Epithelial cell of prostate (primary cell): ENCODE results near the gene TRMT10C.
"Not testable (repeated sequence)": the region's sequence is repeated elsewhere in the genome, so short reads cannot be mapped to it uniquely, and the experiment has no call there.

Experiments used
- DNase-seq: peaks from one replicate; pipeline ENCODE4 v3.0.0-alpha.2; 2011; ENCODE audit warnings: low read depth, low spot score
- H3K27ac ChIP-seq: fragments of 450-650 bp; 2 replicates; pipeline ENCODE4 v1.5.1; 2017; ENCODE audit warnings: mild to moderate bottlenecking

The TRMT10C gene

DNA sequence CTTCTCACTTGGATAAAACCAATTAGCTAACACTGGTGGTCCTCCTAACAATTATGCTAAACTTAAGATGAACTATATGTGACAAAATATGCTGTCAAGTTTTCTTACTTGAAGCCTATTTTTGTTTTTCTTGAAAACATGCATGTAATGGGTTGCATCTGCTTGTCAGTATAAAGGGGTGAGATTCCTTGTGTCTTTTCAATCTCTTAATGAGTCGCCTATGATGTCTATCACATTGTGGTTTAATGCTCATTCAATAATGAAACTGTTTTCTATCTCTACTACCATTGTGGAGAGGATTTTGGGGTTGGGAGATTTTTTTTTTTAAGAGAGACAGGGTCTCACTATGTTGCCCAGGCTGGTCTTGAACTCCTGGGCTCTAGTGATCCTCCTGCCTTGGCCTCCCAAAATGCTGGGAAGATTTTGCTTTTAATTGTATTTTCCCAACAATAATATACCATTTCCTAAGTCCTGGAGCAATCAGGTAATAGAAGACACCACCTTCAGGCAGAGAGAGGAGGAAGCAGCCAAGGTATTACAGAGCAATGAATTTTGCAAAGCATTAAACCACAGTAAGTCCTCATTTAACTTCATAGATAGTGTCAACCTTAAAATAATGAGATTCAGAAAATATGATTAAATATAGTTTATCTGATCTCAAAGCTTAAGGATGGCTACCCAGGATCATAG is 17.4 kb upstream of the TRMT10C start:
- H3K27ac ChIP-seq, result no peak overlapping the region
- DNase-seq, result no peak

DNA sequence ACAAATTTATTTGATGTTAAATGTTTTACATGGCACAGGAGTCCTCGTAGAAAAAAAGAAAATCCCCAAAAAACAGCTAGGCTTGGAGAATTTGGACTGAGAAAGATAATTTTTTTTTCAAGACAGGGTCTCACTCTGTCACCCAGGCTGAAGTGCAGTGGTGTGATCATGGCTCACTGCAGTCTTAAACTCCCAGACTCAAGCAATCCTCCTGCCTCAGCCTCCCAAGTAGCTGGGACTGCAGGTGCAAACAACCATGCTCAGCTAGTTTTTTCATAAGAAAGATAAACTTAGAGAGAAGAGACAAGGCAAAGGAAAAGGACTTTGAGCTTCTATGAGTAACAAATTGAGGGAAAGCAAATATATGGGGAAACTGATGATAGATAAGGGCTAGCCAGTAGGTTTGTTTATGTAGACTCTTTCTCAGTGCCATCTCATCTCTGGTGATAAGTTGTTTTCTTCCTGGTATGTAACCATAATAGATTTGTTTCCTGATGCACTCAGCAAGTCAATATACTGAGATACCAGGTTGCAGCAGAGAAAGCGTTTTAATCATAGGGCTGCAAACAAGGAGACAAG is 13.1 kb upstream of the TRMT10C start:
- no peak overlapping the region for H3K27ac ChIP-seq
- no peak for DNase-seq

DNA sequence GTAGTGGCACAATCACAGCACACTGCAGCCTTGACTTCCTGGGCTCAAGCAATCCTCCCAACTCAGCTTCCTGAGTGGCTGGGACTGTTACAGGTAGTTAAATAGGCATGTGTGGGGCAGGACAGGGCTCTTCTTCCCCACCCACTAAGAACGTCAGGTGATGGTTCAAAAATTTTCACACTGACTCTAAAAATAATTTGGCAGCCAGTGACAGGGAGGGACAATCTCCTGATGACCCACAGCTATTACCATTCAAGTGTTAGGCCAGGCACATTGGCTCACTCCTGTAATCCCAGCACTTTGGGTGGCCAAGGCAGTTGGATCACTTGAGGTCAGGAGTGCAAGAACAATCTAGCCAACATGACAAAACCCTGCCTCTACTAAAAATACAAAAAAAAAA is 12.2 kb upstream of the TRMT10C start:
- no peak for DNase-seq
- no peak overlapping the region for H3K27ac ChIP-seq

DNA sequence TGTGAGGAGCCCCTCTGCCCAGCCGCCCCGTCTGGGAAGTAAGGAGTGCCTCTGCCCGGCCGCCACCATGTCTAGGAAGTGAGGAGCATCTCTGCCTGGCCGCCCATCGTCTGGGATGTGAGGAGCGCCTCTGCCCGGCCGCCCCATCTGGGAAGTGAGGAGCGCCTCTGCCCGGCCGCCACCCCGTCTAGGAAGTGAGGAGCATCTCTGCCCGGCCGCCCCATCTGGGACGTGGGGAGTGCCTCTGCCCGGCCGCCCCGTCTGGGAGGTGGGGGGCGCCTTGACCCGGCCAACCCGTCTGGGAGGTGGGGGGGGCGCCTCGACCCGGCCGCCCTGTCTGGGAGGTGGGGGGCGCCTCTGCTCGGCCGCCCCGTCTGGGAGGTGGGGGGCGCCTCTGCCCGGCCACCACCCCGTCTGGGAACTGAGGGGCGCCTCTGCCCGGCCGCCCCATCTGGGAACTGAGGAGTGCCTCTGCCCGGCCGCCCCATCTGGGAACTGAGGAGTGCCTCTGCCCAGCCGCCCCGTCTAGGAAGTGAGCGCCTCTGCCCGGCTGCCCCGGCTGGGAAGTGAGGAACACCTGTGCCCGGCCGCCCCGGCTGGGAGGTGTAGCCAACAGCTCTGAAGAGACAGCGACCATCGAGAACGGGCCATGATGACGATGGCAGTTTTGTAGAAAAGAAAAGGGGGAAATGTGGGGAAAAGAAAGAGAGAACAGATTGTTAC is 10.1 kb upstream of the TRMT10C start:
- not testable (repeated sequence) for H3K27ac ChIP-seq, DNase-seq

DNA sequence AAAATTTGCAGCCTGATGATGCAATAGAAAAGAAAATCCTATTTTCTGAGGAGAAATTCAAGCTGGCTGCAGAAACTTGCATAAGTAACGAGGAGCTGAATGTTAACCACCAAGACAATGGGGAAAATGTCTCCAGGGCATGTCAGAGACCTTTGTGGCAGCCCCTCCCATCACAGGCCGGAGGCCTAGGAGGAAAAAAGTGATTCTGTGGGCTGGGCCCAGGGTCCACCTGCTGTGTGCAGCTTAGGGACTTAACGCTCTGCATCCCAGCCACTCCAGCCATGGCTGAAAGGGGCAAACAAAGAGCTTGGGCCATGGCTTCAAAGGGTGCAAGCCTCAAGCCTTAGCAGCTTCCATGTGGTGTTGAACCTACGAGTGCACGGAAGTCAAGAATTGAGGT is 8.3 kb upstream of the TRMT10C start:
- not testable (repeated sequence) for DNase-seq, H3K27ac ChIP-seq

DNA sequence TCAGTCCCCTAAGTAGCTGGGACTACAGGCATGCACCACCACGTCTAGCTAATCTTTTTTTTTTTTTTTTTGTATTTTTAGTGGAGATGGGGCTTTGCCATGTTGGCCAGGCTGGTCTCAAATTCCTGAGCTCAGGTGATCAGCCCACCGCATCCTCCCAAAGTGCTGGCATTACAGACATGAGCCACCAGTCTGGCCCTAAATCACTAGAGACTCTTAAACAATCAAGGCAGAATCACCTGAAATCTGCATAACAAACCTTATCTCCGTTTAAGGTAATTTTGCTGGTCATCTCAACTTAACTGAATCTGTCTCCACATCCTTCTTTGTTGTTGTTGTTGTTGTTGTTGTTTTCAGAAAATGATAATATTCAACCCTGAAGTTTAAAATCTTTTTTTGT is 5.6 kb upstream of the TRMT10C start:
- no peak overlapping the region for H3K27ac ChIP-seq
- DNase-seq, result no peak

DNA sequence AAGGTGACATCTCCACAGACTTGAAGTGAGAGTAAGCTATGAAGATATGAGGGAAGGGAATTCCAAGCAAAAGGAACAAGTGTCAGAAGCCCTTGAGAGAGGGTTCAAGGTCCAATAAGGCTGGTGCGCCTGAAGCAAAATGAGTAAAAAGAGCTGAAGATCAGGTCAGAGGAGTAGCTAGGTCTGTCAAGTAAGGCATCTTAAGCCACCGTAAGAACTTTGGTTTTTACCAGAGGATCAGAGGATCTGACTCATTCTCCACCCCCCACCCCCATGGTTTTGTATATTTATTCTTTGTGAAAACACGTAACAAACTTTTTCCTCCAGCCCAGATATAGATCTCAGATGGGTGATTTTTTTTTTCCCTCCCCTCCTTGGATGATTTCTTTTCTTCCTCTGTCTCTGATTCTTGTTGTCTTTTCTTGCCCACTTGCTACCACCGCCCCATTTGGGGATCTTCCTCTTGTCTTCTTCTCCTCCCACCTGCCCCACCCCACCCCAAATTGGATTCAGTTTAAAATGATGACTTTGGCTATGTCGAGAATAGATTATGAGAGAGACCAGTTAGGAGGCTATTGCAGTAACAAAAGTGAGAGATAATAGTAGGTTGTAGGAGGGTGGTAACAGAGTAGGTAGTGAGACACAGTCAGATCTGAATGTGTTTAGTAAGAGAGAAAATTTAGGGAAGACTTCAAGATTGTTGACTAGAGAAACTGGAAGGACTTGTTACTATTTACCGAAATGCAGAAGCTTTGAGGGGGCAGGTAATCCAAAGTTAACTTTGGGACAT is 6.1 kb downstream of the TRMT10C start:
- no peak overlapping the region for H3K27ac ChIP-seq
- no peak for DNase-seq

DNA sequence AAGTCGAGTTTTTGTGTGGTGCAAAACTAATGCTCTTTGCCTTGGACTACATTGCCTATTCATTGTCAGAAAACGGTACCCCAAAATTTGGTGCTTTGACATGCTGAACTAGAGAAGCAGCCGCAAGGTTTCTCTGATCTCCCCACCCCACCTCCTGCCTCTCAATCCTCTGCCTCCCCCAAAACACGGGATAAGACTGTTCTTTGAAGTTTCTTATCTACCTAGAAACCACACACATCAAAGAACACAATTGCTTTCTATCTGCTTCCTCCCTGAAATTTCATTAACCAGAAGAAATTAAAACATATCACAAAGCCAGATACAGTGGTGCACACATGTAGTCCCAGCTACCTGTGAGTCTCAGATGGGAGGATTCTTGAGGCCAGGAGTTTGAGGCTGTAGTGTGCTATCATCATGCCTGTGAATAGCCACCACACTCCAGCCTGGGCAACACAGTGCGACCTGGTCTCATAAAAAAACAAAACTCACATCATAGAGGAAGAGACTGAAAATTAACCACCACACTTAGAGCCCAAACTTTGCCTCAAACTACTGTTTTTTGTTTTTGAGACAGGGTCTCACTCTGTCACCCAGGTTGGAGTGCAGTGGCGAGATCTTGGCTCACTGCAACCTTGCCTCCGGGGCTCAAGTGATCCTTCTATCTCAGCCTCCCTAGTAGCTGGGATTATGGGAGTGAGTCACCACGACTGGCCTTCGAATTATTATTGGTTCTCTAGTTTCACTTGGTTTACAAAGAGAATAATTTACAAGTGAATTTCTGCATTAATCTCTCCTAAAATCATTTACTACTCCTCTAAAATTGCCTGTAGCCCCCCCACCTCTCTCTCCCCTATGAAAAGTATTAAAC is 9.6 kb downstream of the TRMT10C start:
- DNase-seq, result no peak
- no peak overlapping the region for H3K27ac ChIP-seq

DNA sequence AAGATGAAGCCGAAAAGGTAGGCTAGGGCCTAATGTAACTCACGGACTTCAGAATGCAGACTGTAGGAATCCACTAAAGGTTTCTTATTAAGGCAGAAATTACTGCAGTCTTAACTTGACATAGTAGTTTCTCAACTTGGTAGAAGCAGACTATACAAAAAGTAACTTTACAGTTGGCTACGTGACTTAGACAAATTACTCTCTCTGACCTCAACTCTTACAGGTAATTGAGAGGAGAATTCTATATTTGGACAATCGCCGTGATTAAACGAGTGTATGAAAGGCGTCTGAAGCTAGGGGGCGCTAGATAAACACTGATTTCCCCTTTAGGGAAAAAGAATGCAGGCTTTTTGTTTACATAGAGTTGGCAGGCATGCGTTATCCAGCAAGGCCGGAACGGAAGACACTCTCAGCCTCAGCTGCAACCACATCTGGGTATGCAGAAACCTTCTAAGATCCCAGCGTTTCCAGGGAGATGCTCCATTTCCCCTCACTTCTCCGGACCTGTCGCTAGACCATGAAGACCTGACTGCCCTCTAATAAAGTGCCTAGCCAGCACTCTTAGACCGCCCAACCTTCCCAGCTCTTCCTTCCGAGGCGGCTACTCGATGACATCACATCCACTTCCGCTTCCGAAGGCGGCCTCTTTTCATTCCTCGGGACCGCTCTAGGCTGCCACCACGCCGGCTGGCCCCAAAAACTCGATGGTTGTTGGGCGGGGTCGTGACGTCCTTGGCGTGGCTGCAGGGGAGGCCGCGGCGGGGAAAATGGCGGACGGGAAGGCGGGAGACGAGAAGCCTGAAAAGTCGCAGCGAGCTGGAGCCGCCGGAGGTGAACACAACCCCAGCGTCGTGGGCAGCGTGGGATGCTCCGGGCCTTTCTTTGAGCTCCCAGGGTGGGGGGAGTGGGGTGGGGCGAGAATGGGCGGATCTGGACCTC is 12.1 kb downstream of the TRMT10C start, which contains the start of gene PCNP:
TSS of gene PCNP (plus strand) at position 732 of the 939 bp plus-strand sequence. CDS start at position 768, 36 bp downstream.
- peak within 1 kb of the TSS; percentile 98 for H3K27ac ChIP-seq
- peak; percentile 96 for DNase-seq

DNA sequence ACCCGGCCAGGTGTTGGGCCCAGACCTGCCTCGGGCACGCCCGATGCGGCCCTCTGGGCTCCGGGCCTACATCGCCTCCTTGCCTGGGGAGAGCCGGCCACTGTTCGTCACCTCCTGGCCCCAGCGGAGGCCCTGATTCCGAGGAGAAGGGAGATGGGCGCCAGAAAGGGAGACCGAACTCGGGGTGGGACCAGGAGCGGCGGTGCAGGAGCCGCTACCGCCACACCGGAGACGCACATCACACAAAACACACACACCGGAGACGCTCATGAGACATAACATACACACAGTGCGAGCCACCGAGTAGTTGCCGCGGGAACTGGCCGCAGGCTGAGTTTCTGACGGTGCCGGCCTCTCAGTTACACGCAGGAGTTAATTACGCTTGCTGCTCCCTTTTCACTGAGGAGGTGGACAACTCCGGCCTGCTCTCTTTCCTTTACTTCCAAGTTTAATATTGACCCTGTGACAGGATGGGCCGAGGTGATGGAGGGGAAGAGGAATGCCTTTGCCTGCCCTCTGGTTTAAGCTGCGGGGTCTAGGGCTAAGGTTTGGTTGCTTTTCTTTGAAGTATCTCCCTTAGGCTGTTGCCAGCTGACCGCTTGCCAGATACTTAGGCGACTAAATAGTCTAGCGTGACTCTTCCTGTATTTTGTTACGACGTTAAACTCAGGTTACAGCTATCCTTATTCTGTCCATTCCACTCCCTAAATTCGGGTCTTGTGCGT is 12.9 kb downstream of the TRMT10C start:
- peak overlapping the region; percentile 98 for H3K27ac ChIP-seq
- peak; percentile 3 for DNase-seq

DNA sequence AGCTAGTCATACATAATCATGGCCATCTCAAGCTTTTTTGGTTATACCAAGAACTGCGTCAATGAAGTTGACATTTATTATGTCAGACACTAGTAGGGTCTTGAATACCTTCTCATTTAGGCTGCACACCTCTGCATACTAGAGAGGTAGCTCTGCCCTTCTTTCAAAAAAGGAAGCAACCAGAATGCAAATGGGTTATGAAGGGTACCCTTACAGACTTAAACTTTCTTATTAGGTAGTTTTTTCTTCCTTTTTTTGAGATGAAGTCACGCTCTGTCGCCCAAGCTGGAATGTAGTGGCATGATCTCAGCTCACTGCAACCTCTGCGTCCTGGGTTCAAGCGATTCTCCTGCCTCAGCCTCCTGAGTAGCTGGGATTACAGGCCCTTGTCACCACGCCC is 15.6 kb downstream of the TRMT10C start:
- H3K27ac ChIP-seq, result no peak overlapping the region
- no peak for DNase-seq

DNA sequence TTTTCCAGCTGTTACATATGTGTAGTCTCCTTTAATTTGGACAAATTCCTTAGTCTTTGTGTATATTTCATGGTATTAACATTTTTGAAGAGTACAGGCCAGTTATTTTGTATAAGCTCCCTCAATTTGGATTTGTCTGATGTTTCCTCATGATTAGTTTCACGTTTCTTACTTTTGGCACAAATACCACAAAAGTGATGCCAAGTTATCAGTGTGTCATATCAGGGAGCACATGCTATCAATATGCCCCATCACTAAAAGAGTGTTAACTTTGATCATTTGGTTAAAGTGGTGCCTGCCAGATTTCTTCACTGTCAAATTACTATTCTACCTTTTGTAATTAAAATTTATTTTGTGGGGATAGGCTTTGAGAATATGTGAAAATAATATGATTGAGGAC is 26.9 kb downstream of the TRMT10C start:
- no peak overlapping the region for H3K27ac ChIP-seq
- no peak for DNase-seq

DNA sequence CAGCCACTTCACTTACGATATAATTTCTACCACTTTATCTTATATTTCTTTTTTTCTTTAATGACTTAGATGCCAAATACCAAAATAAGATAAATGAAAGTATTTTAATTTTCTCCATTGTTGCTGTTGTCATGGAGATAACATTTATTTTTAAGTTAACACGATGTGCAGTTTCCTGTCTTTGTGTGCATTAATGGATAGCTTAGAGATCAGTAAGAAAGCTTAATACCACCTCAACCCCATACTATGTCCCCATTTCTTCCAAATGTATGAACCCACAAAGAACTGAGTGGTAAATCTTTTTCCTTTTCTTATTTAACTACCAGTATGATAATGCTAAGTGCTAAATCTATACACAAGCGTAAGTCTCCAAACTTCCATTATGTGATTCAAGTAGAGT is 29.4 kb downstream of the TRMT10C start:
- no peak for DNase-seq
- H3K27ac ChIP-seq, result no peak overlapping the region

DNA sequence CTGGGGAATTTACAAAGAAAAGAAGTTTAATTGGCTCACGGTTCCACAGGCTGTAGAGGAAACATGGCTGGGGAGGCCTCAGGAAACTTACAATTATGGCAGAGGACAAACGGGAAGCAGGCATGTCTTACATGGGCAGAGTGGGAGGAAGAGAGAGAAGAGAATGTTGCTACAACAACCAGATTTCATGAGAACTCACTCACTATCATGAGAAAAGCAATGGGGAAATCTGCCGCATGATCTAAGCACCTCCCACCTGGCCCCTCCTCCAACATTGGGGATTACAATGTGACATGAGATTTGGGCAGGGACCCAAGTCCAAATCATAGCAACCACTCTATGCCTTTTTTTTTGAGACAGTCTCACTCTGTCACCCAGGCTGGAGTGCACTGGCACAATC is 41.1 kb downstream of the TRMT10C start:
- DNase-seq, result no peak
- H3K27ac ChIP-seq, result peak overlapping the region; percentile 84

DNA sequence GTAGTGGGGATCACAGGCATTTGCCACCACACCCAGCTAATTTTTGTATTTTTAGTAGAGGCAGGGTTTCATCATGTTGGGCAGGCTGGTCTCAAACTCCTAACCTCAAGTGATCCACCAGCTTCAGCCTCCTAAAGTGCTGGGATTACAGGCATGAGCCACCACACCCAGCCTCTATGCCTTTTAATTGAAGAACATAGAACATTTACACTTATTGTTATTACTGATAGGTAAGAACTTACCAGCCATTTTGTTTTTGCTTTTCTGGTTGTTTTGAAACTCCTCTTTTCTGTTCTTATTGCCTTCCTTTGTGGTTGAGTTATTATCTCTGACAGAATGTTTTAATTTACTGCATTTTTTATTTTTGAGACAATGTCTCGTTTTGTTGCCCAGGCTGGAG is 41.5 kb downstream of the TRMT10C start:
- H3K27ac ChIP-seq, result peak overlapping the region; percentile 84
- no peak for DNase-seq

DNA sequence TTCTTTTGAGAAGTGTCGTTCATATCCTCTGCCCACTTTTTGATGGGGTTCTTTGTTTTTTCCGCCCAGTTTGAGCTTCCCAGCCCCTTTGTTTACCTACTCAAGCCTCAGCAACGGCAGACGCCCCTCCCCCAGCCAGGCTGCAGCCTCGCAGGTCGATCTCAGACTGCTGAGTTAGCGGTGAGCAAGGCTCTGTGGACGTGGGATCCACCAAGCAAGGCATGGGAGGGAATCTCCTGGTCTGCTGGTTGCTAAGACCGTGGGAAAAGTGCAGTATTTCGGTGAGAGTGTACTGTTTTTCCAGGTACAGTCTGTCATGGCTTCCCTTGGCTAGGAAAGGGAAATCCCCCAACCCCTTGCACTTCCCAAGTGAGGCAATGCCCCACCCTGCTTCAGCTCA is 43.7 kb downstream of the TRMT10C start:
- not testable (repeated sequence) for H3K27ac ChIP-seq, DNase-seq

DNA sequence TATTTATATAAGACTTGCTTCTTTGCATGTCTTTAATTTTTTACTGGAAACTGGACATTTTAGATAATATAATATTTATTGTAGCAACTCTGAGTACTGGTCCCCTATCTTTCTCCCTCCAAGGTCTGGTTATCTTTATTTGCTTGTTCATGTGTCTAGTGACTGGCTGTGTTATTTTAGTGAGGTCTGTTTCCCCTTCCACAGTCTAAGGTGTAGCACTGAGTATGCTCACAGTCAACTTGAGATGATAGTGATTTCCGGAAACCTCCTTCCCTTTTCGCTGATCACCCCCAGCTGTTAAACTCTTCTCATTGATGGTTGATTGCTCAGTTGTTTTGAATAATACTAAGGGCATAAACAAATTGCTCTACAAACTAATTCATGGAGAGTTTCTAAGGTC is 49.4 kb downstream of the TRMT10C start:
- DNase-seq, result no peak
- no peak overlapping the region for H3K27ac ChIP-seq

DNA sequence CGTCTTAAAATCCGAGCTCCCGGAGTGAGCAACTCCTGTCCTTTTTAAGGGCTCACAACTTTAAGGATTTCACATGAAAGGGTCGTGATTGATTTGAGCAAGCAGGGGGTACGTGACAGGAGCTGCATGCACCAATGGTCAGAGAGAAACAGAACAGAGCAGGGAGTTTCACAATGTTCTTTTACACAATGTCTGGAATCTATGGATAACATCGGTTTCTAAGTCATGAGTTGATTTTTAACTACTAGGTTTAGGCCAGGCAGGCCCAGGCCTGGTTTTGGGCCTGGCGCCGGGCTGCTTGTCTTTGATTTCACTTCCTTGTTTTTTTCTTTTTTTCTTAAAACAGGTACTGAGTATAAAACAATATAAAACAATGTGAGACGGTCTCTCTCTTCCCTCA is 51.3 kb downstream of the TRMT10C start:
- peak overlapping the region; percentile 60 for H3K27ac ChIP-seq
- not testable (repeated sequence) for DNase-seq
